WERI-Rb-1 (cell line): ENCODE results near the gene PKDCC.

Experiments
- DNase-seq: peaks from one replicate; pipeline ENCODE4 v3.0.0-alpha.2; 2020
- H3K27ac ChIP-seq: fragments of 250-450 bp; sonication (Bioruptor Pico); 2 replicates; pipeline ENCODE4 v1.5.1; 2020; ENCODE audit warnings: mild to moderate bottlenecking, moderate library complexity
- H3K27me3 ChIP-seq: fragments of 250-450 bp; sonication (Bioruptor Pico); 2 replicates; pipeline ENCODE4 v1.5.1; 2021; ENCODE audit warnings: mild to moderate bottlenecking, low read depth, moderate library complexity; ENCODE audit not compliant: insufficient read depth, severe bottlenecking
- H3K36me3 ChIP-seq: fragments of 250-450 bp; sonication (Bioruptor Pico); 2 replicates; pipeline ENCODE4 v1.5.1; 2020; ENCODE audit warnings: mild to moderate bottlenecking, moderate library complexity
- H3K4me3 ChIP-seq: 2 replicates; pipeline ENCODE4 v1.5.1; 2011; ENCODE audit warnings: low read depth, mild to moderate bottlenecking, control low read depth, low read length
- H3K9me3 ChIP-seq: fragments of 250-450 bp; sonication (Bioruptor Pico); 2 replicates; pipeline ENCODE4 v1.5.1; 2021; ENCODE audit warnings: mild to moderate bottlenecking, moderate library complexity; ENCODE audit not compliant: severe bottlenecking
- TF ChIP-seq, protein P1 (sequence below): IDR thresholded peaks from 2 replicates; pipeline ENCODE4 v1.5.1; 2011; ENCODE audit warnings: low read depth, mild to moderate bottlenecking, control low read depth, inconsistent platforms, low read length

The PKDCC gene

DNA sequence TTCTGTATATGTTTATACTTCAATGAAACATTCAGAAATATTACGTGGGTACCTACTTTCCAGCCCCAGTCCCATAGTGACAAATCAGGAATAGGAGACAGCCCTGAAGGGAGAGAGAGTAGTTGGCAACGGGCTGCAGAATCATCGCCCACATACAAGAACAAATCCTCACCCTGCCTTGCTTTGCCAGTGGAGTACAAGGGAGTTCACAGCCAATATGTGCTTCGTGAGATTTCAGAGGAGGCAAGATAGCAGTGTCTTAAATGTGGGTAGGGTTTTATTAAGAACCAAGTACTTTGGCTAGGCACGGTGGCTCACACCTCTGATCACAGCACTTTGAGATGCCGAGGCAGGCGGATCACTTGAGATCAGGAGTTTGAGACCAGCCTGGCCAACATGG, 40.3 kb upstream of the PKDCC start:
- Histone ChIP-seq H3K27me3 (no peaks in the 10 kb centered on the region), H3K36me3 (no peaks in the 10 kb centered on the region), H3K9me3 (peaks cover 10% of the 10 kb centered on the region), H3K27ac (no peak overlapping the region), H3K4me3 (no peak overlapping the region)
- no peak for DNase-seq
- TF ChIP-seq, protein P1, sequence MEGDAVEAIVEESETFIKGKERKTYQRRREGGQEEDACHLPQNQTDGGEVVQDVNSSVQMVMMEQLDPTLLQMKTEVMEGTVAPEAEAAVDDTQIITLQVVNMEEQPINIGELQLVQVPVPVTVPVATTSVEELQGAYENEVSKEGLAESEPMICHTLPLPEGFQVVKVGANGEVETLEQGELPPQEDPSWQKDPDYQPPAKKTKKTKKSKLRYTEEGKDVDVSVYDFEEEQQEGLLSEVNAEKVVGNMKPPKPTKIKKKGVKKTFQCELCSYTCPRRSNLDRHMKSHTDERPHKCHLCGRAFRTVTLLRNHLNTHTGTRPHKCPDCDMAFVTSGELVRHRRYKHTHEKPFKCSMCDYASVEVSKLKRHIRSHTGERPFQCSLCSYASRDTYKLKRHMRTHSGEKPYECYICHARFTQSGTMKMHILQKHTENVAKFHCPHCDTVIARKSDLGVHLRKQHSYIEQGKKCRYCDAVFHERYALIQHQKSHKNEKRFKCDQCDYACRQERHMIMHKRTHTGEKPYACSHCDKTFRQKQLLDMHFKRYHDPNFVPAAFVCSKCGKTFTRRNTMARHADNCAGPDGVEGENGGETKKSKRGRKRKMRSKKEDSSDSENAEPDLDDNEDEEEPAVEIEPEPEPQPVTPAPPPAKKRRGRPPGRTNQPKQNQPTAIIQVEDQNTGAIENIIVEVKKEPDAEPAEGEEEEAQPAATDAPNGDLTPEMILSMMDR = no peak

DNA sequence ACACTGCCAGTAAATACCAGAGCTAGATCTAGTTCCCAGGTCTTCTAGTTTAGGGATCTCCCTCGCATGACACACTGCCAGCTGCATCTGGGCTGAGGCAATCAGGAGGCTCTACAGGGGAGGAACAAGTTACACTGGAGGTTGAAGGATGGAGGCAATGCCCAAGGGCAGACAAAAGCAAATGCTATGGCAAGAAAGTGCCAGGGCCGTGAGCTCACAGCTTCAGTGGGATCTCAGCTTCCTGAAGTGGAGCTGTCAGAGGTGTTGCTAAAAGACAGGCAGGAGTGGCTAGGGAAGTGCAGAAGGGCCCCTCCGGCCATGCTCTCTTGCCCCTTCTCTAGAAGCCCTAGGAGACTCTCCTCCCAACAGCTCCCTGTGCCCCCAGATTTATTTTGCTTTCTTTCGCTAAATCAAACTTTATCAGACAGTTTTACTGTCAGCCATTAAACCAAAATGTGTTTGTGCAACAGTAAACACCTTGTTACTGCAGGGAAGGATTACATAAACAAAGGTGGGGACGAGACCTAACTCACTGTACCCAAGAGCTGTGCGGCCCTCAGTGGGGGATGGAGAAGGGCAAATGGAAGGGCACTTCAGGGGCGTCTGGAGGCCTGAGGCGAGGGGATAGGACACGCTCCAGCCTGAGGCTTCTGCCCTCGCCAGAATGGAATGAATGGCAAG, 39.4 kb upstream of the PKDCC start:
- H3K27ac ChIP-seq = no peak overlapping the region
- no peak for DNase-seq
- TF ChIP-seq, protein P1 = no peak

DNA sequence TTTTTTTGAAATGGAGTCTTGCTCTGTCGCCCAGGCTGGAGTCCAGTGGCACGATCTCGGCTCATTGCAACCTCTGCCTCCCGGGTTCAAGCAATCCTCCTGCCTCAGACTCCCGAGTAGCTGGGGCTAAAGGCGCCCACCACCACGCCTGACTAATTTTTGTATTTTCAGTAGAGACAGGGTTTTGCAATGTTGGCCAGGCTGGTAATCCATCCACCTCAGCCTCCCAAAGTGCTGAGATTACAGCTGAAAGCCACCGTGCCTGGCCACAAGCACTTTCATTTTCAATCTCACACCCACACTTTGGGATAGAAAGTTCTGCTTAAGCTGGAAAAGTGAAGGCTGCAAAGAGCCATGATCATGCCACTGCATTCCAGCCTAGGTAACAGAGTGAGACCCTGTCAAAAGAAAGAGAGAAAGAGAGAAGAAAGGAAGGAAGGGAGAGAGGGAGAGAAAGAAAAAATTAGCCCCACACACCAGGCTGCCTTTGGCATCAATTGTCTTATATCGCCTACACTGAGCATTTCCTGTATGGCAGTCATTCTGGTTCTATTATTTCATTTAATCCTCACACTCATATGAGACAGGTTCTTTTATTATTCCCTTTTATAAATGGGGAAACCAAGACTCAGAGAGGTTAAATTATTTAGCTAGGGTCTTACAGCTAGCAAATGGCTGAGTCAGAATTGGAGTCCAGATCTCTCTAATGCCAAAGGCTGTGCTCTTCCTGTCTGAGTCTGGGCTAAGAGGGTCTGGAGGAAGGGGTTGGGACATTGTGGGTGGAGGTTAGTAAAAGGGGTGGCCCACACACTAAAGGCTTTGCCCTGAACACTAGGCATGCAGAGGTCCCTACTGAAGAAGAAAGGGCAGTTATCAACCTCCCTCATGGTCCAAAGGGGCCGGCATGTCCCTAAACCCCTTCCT, 37.9 kb upstream of the PKDCC start:
- DNase-seq = no peak
- no peaks in the 10 kb centered on the region for H3K36me3 ChIP-seq
- H3K4me3 ChIP-seq = no peak overlapping the region
- no peaks in the 10 kb centered on the region for H3K9me3 ChIP-seq
- no peak overlapping the region for H3K27ac ChIP-seq
- TF ChIP-seq, protein P1 = no peak
- no peaks in the 10 kb centered on the region for H3K27me3 ChIP-seq

More for the DNA sequence above, 39.4 kb upstream of the PKDCC start:
- Histone ChIP-seq H3K9me3 (peaks cover 10% of the 10 kb centered on the region), H3K36me3 (no peaks in the 10 kb centered on the region), H3K4me3 (no peak overlapping the region), H3K27me3 (no peaks in the 10 kb centered on the region)

- Histone ChIP-seq H3K9me3 (peaks cover 7% of the 10 kb centered on the region), H3K27me3 (no peaks in the 10 kb centered on the region), H3K36me3 (no peaks in the 10 kb centered on the region), H3K4me3 (no peak overlapping the region), H3K27ac (no peak overlapping the region)
- TF ChIP-seq, protein P1 = no peak
- no peak for DNase-seq
Measured at GRCh38 chr2:42010743-42011298, 37.0 kb upstream of the PKDCC start.

DNA sequence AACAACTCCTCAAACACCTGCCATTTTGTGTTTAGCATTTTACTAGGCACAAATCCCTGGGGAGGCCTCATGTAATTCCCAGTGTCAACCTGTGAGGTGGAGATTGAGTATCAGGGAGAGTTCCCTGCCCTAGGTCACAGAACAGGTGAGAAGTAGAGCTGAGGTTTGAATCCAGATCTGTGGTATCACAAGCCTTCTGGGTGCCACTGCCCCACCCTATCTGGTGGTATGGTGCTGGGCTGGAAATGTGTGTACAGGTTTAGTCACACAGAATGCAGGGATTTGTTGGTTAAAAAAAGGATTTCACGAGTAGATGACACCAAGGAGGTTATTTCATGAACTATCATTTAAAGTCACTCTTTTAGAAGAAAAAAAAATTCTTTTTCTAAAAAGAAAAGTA, 35.7 kb upstream of the PKDCC start:
- no peaks in the 10 kb centered on the region for H3K27me3 ChIP-seq
- no peaks in the 10 kb centered on the region for H3K36me3 ChIP-seq
- no peak for DNase-seq
- H3K9me3 ChIP-seq = peaks cover 8% of the 10 kb centered on the region
- no peak overlapping the region for H3K27ac ChIP-seq
- H3K4me3 ChIP-seq = no peak overlapping the region
- TF ChIP-seq, protein P1 = no peak
